Adrenal gland (tissue), 12 donors: ENCODE results near the gene APLP1. TPM values are rescaled to one million over a fixed set of nuclear protein-coding genes. Genes with fewer than 3 reads are reported as not detected.

Experiments
- DNase-seq, 7 donors: peaks; one replicate each; pipeline ENCODE4 v3.0.0-alpha.2; 2019 to 2020
- H3K27ac ChIP-seq, 5 donors: fragments of 200-600 bp; sonication (generic) in 4 of 5; 1 replicate in 3 of 5; 2 replicates in 2 of 5; pipeline versions ENCODE4 v1.5.1 to v1.8.0; 2016 to 2020; ENCODE audit warnings: mild to moderate bottlenecking in 1 of 5
- H3K27me3 ChIP-seq: fragments of 200-600 bp; 2 replicates; pipeline ENCODE4 v1.8.0; 2021
- H3K36me3 ChIP-seq, 2 donors: fragments of 200-600 bp; replicated peaks in 1 of 2; 1 replicate in 1 of 2; 2 replicates in 1 of 2; pipeline versions ENCODE4 v1.5.1 to v1.8.0; 2018 to 2022
- H3K4me1 ChIP-seq, 2 donors: fragments of 200-600 bp; replicated peaks in 1 of 2; 1 replicate in 1 of 2; 2 replicates in 1 of 2; pipeline versions ENCODE4 v1.5.1 to v1.8.0; 2018 to 2021
- H3K4me3 ChIP-seq, 4 donors: fragments of 200-600 bp; sonication (generic) in 3 of 4; one replicate each; pipeline ENCODE4 v1.5.1; 2016 to 2018
- H3K9me3 ChIP-seq, 3 donors: fragments of 200-600 bp; sonication (generic) in 1 of 3; replicated peaks in 1 of 3; 1 replicate in 2 of 3; 2 replicates in 1 of 3; pipeline versions ENCODE4 v1.5.1 to v1.8.0; 2016 to 2021
- POLR2A ChIP-seq, 2 donors: fragments of 450-650 bp; IDR thresholded peaks; one replicate each; pipeline ENCODE4 v1.6.1; 2017; ENCODE audit warnings: antibody characterized with exemption in 2 of 2, mild to moderate bottlenecking in 2 of 2, moderate library complexity in 1 of 2
- WGBS, 4 donors: extraction: QIAGEN DNeasy Blood & Tissue Kit in 2 of 4; methylation state at CpG; one replicate each; pipeline versions ENCODE4 v1.1.5 to v1.1.7; 2013 to 2017; 5-methylcytosine and 5-hydroxymethylcytosine counted together
- intact Hi-C, 2 donors: fragments of 100-400 bp; cut with DNase I; formaldehyde crosslinking; loops; one replicate each; pipeline versions ENCODE4 v1.14.1 to v1.15.0; 2022 to 2023
- polyA plus RNA-seq, 3 donors: library from polyadenylated mRNA; stranded (reverse); fragments of 200-250 nt in 2 of 3; fragments of 350-450 nt in 1 of 3; fragmentation: Illumina TruSeq in 1 of 3; extraction: RNeasy Lipid Tissue Mini Kit (QIAGEN cat#74804) in 1 of 3; gene quantifications; one replicate each; pipeline ENCODE4 v1.2.3, GENCODE V29; 2013 to 2014
- total RNA-seq, 9 donors: library from RNA; depleted of rRNA in 4 of 9; stranded (reverse); fragments of >200 nt in 4 of 9; fragments of 120-200 nt in 1 of 9; fragmentation: NEBNext Ultra II Directional in 1 of 9; extraction: Animal tissue kit (Norgen Biotek cat#: 25700) in 1 of 9; gene quantifications; one replicate each; pipeline versions ENCODE4 v1.1.0 to v1.2.4, GENCODE V29; 2013 to 2023
- TF ChIP-seq, protein P1 (sequence below), 6 experiments: fragments of 450-650 bp in 4 of 6; fragments of 200-600 bp in 2 of 6; sonication (generic) in 1 of 6; IDR thresholded peaks; 1 replicate in 5 of 6; 2 replicates in 1 of 6; pipeline versions ENCODE4 v1.5.1 to v1.8.0; 2016 to 2021; ENCODE audit warnings: antibody characterized with exemption in 6 of 6, mild to moderate bottlenecking in 2 of 6, moderate library complexity in 1 of 6
- donor health status: healthy with polysubstance abuse.
- donor health status: Bipolar disorder and iron deficiency.
- donor health status: DM: yes; HTN: yes; CAD: no.
- donor health status: DM: no; HTN: no; CAD: no.
- donor health status: DM: no; HTN: no; CAD: no.
- donor health status: DM: yes; HTN: yes; CAD: no.

Gene APLP1
- total and polyA plus RNA-seq, 12 donors = 1.0 to 278 (median 31.0) TPM

DNA sequence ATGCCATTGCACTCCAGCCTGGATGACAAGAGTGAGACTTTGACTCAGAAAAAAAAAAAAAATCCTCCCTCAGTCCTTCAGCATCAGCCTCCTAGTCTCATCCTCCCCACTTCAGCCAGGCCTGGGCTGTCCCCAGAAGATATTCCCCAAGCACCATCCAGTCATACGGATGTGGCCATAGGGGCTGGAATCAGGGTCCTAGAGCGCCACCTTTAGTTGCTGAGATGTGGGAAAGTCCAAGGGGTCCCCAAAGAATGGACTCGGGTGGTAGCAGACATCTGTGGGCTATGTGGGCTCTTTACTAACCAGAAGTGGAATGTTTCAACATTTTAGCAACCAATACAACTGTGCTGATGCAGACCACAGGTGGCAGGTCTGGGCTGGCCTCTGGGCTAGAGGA is 42.8 kb downstream of the APLP1 start:
- no peaks in the 10 kb centered on the region for H3K9me3 ChIP-seq
- DNase-seq = no peak
- TF ChIP-seq, protein P1, sequence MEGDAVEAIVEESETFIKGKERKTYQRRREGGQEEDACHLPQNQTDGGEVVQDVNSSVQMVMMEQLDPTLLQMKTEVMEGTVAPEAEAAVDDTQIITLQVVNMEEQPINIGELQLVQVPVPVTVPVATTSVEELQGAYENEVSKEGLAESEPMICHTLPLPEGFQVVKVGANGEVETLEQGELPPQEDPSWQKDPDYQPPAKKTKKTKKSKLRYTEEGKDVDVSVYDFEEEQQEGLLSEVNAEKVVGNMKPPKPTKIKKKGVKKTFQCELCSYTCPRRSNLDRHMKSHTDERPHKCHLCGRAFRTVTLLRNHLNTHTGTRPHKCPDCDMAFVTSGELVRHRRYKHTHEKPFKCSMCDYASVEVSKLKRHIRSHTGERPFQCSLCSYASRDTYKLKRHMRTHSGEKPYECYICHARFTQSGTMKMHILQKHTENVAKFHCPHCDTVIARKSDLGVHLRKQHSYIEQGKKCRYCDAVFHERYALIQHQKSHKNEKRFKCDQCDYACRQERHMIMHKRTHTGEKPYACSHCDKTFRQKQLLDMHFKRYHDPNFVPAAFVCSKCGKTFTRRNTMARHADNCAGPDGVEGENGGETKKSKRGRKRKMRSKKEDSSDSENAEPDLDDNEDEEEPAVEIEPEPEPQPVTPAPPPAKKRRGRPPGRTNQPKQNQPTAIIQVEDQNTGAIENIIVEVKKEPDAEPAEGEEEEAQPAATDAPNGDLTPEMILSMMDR (IDR thresholded peaks at IDR 0.05) = no peak
- no peak for TF ChIP-seq POLR2A (IDR thresholded peaks at IDR 0.05)
- no peak overlapping the region for H3K27ac ChIP-seq
- H3K4me1 ChIP-seq = no peaks in the 10 kb centered on the region
- H3K4me3 ChIP-seq = no peak overlapping the region
- H3K36me3 ChIP-seq = no peaks in the 10 kb centered on the region
- no peaks in the 10 kb centered on the region for H3K27me3 ChIP-seq
- WGBS, 4 donors = 43 to 63% (median 58%) methylated on average over 1 to 3 of the region's 3 CpGs
- intact Hi-C loops = no loop called here

DNA sequence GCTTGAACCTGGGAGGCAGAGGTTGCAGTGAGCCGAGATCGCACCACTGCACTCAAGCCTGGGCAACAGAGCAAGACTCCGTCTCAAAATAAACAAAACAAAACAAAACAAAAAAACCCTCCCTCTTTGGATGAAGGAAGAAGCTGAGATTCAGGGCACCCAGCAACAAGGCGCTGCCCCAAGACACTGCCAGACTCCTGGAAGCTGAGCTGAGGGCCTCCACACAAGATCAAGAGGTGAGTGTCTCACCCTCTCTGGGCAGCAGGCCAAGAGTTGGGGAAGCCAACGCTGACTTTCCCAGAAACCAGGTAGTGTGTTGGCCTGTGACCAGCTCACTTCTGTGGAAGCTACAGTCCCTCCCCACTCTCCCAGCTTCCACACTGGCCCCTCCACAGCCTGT is 43.4 kb downstream of the APLP1 start:
- intact Hi-C loops = no loop called here
- 36 to 69% (median 55%) methylated on average over 4 to 5 of the region's 5 CpGs for WGBS, 4 donors

DNA sequence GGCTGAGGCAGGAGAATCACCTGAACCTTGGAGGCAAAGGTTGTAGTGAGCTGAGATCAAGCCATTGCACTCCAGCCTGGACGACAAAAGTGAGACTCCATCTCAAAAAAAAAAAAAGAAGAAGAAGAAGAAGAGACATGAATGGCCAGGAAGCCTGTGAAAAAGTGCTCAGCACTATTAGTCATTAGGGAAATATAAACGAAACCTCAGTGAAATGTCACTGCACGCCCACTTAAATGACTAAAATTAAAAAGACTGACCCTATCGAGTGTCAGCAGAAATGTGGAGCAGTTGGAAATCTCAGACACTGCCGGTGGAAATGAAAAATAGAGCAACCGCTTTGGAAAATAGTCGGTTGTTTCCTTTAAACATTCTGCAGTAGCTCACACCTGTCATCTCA is 45.2 kb downstream of the APLP1 start:
- Histone ChIP-seq H3K27ac (peak overlapping the region in 1 of 5 donors; percentile 52), H3K4me1 (no peaks in the 10 kb centered on the region), H3K4me3 (no peak overlapping the region), H3K9me3 (no peaks in the 10 kb centered on the region), H3K36me3 (no peaks in the 10 kb centered on the region), H3K27me3 (no peaks in the 10 kb centered on the region)
- 43 to 55% (median 45%) methylated on average over 7 of the region's 7 CpGs for WGBS, 4 donors
- intact Hi-C loops = no loop called here
- DNase-seq = no peak
- no peak for TF ChIP-seq POLR2A (IDR thresholded peaks at IDR 0.05)
- TF ChIP-seq, protein P1 (IDR thresholded peaks at IDR 0.05) = no peak

More for the DNA sequence above, 43.4 kb downstream of the APLP1 start:
- no peak for DNase-seq
- no peak overlapping the region for H3K4me3 ChIP-seq
- H3K27me3 ChIP-seq = no peaks in the 10 kb centered on the region
- TF ChIP-seq, protein P1 (IDR thresholded peaks at IDR 0.05) = no peak
- TF ChIP-seq POLR2A (IDR thresholded peaks at IDR 0.05) = no peak
- H3K27ac ChIP-seq = no peak overlapping the region
- H3K4me1 ChIP-seq = no peaks in the 10 kb centered on the region
- no peaks in the 10 kb centered on the region for H3K9me3 ChIP-seq
- H3K36me3 ChIP-seq = no peaks in the 10 kb centered on the region

DNA sequence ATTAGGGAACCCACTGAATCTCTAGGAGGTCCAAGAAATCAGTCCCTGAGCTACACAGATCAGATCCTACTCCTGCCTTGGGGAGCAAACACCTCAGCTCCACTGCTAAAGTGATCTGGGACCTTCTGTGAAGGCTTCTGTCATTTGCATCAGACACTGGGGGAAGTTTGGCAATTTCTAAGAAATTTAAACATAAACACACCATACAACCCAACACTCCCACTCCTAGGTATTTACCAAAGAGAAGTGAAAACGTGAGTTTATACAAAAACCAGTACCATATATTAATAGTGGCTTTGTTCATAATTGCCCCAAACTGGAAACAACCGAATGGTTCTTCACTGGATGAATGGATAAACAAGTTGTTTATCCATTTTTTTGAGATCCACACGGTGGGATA is 47.1 kb downstream of the APLP1 start:
- Histone ChIP-seq H3K4me1 (no peaks in the 10 kb centered on the region), H3K4me3 (no peak overlapping the region), H3K36me3 (no peaks in the 10 kb centered on the region), H3K9me3 (no peaks in the 10 kb centered on the region), H3K27me3 (no peaks in the 10 kb centered on the region), H3K27ac (no peak overlapping the region)
- WGBS, 4 donors = 45 to 66% (median 52%) methylated on average over 3 of the region's 3 CpGs
- TF ChIP-seq, protein P1 (IDR thresholded peaks at IDR 0.05) = no peak
- no peak for TF ChIP-seq POLR2A (IDR thresholded peaks at IDR 0.05)
- no peak for DNase-seq
- intact Hi-C loops = no loop called here
